Panc1 (cell line): Measurements from ENCODE around the gene OGG1. TPM values are rescaled to one million over a fixed set of nuclear protein-coding genes. Genes with fewer than 3 reads are reported as not detected.
"Not testable (repeated sequence)": the region's sequence is repeated elsewhere in the genome, so short reads cannot be mapped to it uniquely, and the experiment has no call there.

ENCODE experiments used
- ATAC-seq: fragments of 200-7000 bp; cut with Tn5 transposase; 2 replicates; pipeline ENCODE4 v1.9.1; 2020; ENCODE audit warnings: mild to moderate bottlenecking, moderate library complexity
- BruUV-seq: library from RNA; stranded (reverse); fragments of 400-500 nt; replicated peaks from 2 replicates; lab custom pipeline; 2021; lab: Mats Ljungman, UMichigan
- CTCF ChIA-PET: fragments of 300-600 bp; sonication (Branson Sonifier 250); formaldehyde crosslinking; loops from one replicate; lab custom pipeline; 2022; ENCODE audit warnings: antibody characterized with exemption; lab: Charles Lee
- POLR2A ChIA-PET: fragments of 300-600 bp; sonication (Branson Sonifier 250); formaldehyde crosslinking; loops from one replicate; lab custom pipeline; 2022; ENCODE audit warnings: antibody characterized with exemption; lab: Charles Lee
- DNase-seq: peaks from one replicate; pipeline ENCODE4 v3.0.0-alpha.2; 2010; ENCODE audit warnings: low read depth, low spot score
- H3K27ac ChIP-seq: 2 replicates; pipeline ENCODE4 v1.5.1; 2011; ENCODE audit warnings: mild to moderate bottlenecking, low read length, inconsistent platforms
- H3K27me3 ChIP-seq: fragments of 200-500 bp; sonication (Bioruptor generic); 2 replicates; pipeline ENCODE4 v1.6.0; 2014; ENCODE audit warnings: low read length, inconsistent platforms; ENCODE audit not compliant: control insufficient read depth, insufficient read depth
- H3K36me3 ChIP-seq: fragments of 200-500 bp; sonication (Bioruptor generic); 2 replicates; pipeline ENCODE4 v1.5.1; 2014; ENCODE audit warnings: inconsistent platforms, mild to moderate bottlenecking, low read length, moderate library complexity; ENCODE audit not compliant: control insufficient read depth, insufficient read depth
- H3K4me1 ChIP-seq: 2 replicates; pipeline ENCODE4 v1.5.1; 2011; ENCODE audit warnings: inconsistent platforms, mild to moderate bottlenecking, low read length, moderate library complexity; ENCODE audit not compliant: control insufficient read depth, insufficient read depth
- H3K4me3 ChIP-seq, 2 experiments: 2 replicates each; pipeline ENCODE4 v1.5.1; 2011 to 2012; ENCODE audit warnings: low read depth in 2 of 2, low read length in 2 of 2, mild to moderate bottlenecking in 2 of 2, inconsistent platforms in 1 of 2, moderate library complexity in 1 of 2
- H3K9me3 ChIP-seq: fragments of 200-500 bp; sonication (Bioruptor generic); 2 replicates; pipeline ENCODE4 v1.5.1; 2014; ENCODE audit warnings: low read depth, mild to moderate bottlenecking, inconsistent platforms, low read length, moderate library complexity; ENCODE audit not compliant: control insufficient read depth, insufficient read depth
- POLR2AphosphoS5 ChIP-seq: IDR thresholded peaks from 2 replicates; pipeline ENCODE4 v1.6.1; 2012; ENCODE audit warnings: mild to moderate bottlenecking, low read depth, low read length, moderate library complexity
- SIN3A ChIP-seq: IDR thresholded peaks from 2 replicates; pipeline ENCODE4 v1.6.1; 2012; ENCODE audit warnings: low read depth, mild to moderate bottlenecking, low read length, moderate library complexity, borderline replicate concordance; ENCODE audit not compliant: insufficient read depth
- TCF7L2 ChIP-seq: IDR thresholded peaks from 2 replicates; pipeline ENCODE4 v1.6.1; 2011; ENCODE audit warnings: mild to moderate bottlenecking, low read depth, low read length, inconsistent platforms
- in situ Hi-C: cut with HindIII; loops from 2 replicates; pipeline ENCODE4 v1.10.0; 2016; ENCODE audit warnings: low sequenced_read_pairs, low pct_unique_long_range_greater_than_20kb
- intact Hi-C: fragments of 100-400 bp; cut with micrococcal nuclease; formaldehyde crosslinking; loops from one replicate; pipeline ENCODE4 v1.10.0; 2022; ENCODE audit not compliant: unreplicated experiment
- total RNA-seq: library from RNA; stranded (reverse); gene quantifications from one replicate; pipeline ENCODE4 v1.2.1, GENCODE V29; 2021; ENCODE audit not compliant: unreplicated experiment
- TF ChIP-seq, protein P1 (sequence below), 2 experiments: IDR thresholded peaks; 2 replicates each; pipeline ENCODE4 v1.6.1; 2011 to 2012; ENCODE audit warnings: low read depth in 2 of 2, control low read depth in 1 of 2, low read length in 1 of 2, mild to moderate bottlenecking in 1 of 2, moderate library complexity in 1 of 2; ENCODE audit not compliant: insufficient read depth in 1 of 2
- TF ChIP-seq, protein P2 (sequence below): fragments of 450-650 bp; IDR thresholded peaks from 2 replicates; pipeline ENCODE4 v1.5.1; 2017; ENCODE audit warnings: mild to moderate bottlenecking

Gene OGG1
- total RNA-seq, 1 experiment from 2014 or later = 32.5 TPM

DNA sequence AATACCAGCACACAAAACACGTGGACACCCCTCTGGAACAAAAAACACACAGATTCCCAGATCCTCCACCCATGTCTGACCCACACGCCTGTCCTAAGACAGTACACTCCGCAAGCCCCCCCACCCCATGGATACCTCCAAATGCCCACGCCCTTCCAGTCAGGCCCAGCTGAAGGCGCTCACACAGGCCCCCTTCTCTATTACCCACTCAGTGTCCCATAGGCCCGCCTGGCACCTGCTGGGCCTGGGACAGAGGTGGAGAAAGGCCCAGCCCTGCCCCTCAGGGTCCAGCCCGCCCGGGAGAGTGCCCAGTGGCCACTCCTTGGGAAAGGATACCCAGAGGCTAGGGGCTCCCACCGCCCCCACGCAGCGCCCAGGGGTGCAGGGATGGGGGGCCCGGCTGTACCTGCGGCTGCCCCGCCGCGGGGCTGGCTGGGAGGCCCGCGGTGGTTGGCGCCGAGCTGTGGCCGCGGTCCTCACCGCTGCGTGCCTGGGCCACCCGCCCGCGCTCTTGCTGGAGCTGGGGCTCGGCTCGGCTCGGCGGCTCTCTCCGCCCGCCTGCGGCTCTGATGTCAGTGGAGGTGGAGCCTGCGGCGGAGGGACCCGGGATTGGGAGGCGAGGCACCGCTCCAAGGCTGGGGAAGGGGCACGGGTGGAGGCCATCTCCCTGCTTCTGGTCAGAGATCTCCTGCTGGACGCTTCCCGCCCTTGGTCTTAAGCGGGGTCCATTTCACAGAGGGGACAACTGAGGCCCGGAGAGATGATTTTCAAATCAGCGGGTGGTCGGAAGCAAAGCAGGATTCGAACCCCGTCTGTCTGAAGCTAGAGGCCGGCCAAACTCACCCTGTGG, 19.9 kb downstream of the OGG1 start, which contains the start of gene CAMK1:
TSS of gene CAMK1 (minus strand) at position 522 of the 850 bp plus-strand sequence. CDS start 2,198 bp downstream, outside the sequence.
- no peak for TF ChIP-seq TCF7L2
- TF ChIP-seq POLR2AphosphoS5 = 0 out of 2 replicates have a peak, but pooled peaks have one; percentile 15
- Histone ChIP-seq H3K4me1 (0 out of 2 replicates have a peak, but pooled peaks cover 3% of the 10 kb centered on the region), H3K27me3 (no peaks in the 10 kb centered on the region), H3K27ac (peak within 1 kb of the TSS; percentile 48; the same call in 1 of the 2 replicates), H3K36me3 (no peaks in the 10 kb centered on the region), H3K9me3 (no peaks in the 10 kb centered on the region), H3K4me3 (peak within 1 kb of the TSS; percentile 50 to 54)
- intact Hi-C loops (no loop called here), in situ Hi-C loops (no loop called here)
- ATAC-seq (peak; percentile 91), DNase-seq (no peak)
- POLR2A ChIA-PET = interaction anchor here (0.6 kb wide), 1 partner anchor 15 kb away, joined by 3 read pairs; no protein-coding TSS in a partner anchor
- BruUV-seq = no TSS peak
- CTCF ChIA-PET = no interaction called here

DNA sequence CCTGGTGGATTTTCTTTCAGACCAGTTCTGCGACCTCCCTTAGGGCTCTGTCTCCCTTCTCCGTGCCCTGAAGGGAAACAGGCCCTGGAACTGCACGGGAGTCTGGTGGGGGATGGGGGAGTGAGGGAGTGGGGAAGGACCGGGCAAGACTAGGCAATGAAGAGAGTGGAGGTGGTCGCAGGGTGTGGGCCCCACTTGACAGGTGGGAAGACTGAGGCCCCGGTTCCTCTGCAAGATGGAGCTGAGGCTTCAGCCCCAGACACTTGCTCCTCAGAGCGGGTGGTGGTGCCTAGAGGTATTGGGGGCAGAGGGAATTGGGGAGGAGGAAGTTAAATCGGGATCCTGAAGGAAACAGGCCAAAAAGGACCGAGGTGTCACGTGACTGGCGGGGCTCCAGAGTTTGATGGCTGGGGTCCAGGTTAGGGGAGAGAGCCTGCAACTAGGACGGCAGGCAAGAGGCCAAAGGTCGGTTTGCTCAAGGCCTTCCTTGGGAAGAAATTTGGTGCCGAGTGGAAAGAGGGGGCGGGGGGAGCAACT, 20.6 kb downstream of the OGG1 start:
- no peaks in the 10 kb centered on the region for H3K9me3 ChIP-seq
- BruUV-seq = no TSS peak
- H3K27ac ChIP-seq = peak overlapping the region; percentile 48; the same call in 1 of the 2 replicates
- H3K36me3 ChIP-seq = no peaks in the 10 kb centered on the region
- H3K27me3 ChIP-seq = no peaks in the 10 kb centered on the region
- H3K4me3 ChIP-seq = peak overlapping the region; percentile 50 to 54
- TF ChIP-seq TCF7L2 (no peak), SIN3A (no peak), POLR2AphosphoS5 (no peak)
- TF ChIP-seq, protein P1, sequence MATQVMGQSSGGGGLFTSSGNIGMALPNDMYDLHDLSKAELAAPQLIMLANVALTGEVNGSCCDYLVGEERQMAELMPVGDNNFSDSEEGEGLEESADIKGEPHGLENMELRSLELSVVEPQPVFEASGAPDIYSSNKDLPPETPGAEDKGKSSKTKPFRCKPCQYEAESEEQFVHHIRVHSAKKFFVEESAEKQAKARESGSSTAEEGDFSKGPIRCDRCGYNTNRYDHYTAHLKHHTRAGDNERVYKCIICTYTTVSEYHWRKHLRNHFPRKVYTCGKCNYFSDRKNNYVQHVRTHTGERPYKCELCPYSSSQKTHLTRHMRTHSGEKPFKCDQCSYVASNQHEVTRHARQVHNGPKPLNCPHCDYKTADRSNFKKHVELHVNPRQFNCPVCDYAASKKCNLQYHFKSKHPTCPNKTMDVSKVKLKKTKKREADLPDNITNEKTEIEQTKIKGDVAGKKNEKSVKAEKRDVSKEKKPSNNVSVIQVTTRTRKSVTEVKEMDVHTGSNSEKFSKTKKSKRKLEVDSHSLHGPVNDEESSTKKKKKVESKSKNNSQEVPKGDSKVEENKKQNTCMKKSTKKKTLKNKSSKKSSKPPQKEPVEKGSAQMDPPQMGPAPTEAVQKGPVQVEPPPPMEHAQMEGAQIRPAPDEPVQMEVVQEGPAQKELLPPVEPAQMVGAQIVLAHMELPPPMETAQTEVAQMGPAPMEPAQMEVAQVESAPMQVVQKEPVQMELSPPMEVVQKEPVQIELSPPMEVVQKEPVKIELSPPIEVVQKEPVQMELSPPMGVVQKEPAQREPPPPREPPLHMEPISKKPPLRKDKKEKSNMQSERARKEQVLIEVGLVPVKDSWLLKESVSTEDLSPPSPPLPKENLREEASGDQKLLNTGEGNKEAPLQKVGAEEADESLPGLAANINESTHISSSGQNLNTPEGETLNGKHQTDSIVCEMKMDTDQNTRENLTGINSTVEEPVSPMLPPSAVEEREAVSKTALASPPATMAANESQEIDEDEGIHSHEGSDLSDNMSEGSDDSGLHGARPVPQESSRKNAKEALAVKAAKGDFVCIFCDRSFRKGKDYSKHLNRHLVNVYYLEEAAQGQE (IDR thresholded peaks at IDR 0.05; ENCODE audit: insufficient read depth in 1 of 2, low read depth in 2 of 2, low read length in 1 of 2) = no peak
- TF ChIP-seq, protein P2, sequence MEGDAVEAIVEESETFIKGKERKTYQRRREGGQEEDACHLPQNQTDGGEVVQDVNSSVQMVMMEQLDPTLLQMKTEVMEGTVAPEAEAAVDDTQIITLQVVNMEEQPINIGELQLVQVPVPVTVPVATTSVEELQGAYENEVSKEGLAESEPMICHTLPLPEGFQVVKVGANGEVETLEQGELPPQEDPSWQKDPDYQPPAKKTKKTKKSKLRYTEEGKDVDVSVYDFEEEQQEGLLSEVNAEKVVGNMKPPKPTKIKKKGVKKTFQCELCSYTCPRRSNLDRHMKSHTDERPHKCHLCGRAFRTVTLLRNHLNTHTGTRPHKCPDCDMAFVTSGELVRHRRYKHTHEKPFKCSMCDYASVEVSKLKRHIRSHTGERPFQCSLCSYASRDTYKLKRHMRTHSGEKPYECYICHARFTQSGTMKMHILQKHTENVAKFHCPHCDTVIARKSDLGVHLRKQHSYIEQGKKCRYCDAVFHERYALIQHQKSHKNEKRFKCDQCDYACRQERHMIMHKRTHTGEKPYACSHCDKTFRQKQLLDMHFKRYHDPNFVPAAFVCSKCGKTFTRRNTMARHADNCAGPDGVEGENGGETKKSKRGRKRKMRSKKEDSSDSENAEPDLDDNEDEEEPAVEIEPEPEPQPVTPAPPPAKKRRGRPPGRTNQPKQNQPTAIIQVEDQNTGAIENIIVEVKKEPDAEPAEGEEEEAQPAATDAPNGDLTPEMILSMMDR = no peak
- in situ Hi-C loops = no loop called here
- intact Hi-C loops = no loop called here
- ChIA-PET CTCF (interaction anchor here (0.7 kb wide), 1 partner anchor 11 kb away, joined by 3 read pairs; no protein-coding TSS in a partner anchor), POLR2A (interaction anchor here (0.6 kb wide), 2 partner anchors 15 to 27 kb away, joined by 3 to 13 read pairs; no protein-coding TSS in a partner anchor)
- 0 out of 2 replicates have a peak, but pooled peaks cover 3% of the 10 kb centered on the region for H3K4me1 ChIP-seq
- no peak for DNase-seq
- no peak for ATAC-seq

DNA sequence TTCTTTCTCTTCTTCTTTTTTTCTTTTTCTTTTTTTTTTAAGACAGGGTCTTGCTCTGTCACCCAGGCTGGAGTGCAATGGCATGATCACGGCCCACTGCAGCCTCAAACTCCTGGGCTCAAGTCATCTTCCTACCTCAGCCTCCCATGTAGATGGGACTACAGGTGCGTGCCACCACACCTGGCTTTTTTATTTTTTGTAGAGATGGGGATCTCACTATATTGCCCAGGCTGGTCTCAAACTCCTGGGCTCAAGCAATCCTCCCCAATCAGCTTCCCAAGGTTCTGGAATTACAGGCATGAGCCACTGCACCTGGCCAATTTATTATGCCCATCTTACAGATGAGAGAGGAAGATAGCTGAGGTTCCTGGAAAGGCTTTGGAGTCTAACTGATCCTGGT, 21.3 kb downstream of the OGG1 start:
- H3K27me3 ChIP-seq, H3K36me3 ChIP-seq, intact Hi-C loops, DNase-seq, in situ Hi-C loops, H3K4me3 ChIP-seq, H3K9me3 ChIP-seq, H3K27ac ChIP-seq, BruUV-seq, ATAC-seq, H3K4me1 ChIP-seq: not testable (repeated sequence)
- ChIA-PET CTCF (interaction anchor here (0.7 kb wide), 1 partner anchor 11 kb away, joined by 3 read pairs; no protein-coding TSS in a partner anchor), POLR2A (interaction anchor here (0.6 kb wide), 1 partner anchor 26 kb away, joined by 13 read pairs; no protein-coding TSS in a partner anchor)
